NCI-H1694 treated with DMSO at 0.1 percent for 48 hours (cell line): ENCODE measurements around the gene RMDN3.

Experiments
- DNase-seq: peaks from one replicate; lab custom pipeline; 2025; lab: John Stamatoyannopoulos, UW

Gene RMDN3

GRCh38 chr15:40772014-40772413, 17.0 kb upstream of the RMDN3 start:
- no peak for DNase-seq

- DNase-seq: no peak
Observed at GRCh38 chr15:40771242-40771641, 16.2 kb upstream of the RMDN3 start.

DNA sequence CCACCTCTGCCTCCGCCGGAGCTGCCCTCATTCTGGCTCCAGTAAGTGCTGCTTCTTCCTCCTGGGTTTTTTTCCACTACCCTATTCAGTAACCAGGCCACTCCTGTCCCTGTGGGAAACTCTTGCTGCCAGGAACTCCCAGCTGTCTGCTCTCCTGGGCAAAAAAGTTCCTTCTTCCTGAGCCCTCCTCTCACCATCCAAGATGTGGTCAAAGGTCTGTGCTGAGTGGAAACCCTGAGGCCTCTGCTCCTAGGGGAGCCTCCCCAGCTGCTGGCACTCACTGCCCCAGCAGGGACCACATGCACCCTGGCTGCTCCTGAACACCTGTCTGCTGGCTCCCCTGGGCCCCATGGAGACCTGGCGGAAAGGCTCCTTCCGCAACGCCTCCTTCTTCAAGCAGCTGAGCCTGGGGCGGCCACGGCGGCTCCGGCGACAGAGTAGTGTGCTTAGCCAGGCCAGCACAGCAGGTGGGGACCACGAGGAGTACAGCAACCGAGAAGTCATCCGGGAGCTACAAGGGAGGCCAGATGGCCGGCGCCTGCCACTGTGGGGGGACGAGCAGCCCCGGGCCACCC, 15.2 kb upstream of the RMDN3 start:
- DNase-seq: no peak

GRCh38 chr15:40769274-40770146, 14.5 kb upstream of the RMDN3 start, which contains the start of gene C15orf62:
TSS of gene C15orf62 (plus strand) at chr15:40769980. CDS start at chr15:40770496, 516 bp downstream.
- DNase-seq: peak; percentile 11

- no peak for DNase-seq
Observed at GRCh38 chr15:40768521-40769273, 13.6 kb upstream of the RMDN3 start.

GRCh38 chr15:40767838-40768500, 12.9 kb upstream of the RMDN3 start:
- DNase-seq: no peak

DNA sequence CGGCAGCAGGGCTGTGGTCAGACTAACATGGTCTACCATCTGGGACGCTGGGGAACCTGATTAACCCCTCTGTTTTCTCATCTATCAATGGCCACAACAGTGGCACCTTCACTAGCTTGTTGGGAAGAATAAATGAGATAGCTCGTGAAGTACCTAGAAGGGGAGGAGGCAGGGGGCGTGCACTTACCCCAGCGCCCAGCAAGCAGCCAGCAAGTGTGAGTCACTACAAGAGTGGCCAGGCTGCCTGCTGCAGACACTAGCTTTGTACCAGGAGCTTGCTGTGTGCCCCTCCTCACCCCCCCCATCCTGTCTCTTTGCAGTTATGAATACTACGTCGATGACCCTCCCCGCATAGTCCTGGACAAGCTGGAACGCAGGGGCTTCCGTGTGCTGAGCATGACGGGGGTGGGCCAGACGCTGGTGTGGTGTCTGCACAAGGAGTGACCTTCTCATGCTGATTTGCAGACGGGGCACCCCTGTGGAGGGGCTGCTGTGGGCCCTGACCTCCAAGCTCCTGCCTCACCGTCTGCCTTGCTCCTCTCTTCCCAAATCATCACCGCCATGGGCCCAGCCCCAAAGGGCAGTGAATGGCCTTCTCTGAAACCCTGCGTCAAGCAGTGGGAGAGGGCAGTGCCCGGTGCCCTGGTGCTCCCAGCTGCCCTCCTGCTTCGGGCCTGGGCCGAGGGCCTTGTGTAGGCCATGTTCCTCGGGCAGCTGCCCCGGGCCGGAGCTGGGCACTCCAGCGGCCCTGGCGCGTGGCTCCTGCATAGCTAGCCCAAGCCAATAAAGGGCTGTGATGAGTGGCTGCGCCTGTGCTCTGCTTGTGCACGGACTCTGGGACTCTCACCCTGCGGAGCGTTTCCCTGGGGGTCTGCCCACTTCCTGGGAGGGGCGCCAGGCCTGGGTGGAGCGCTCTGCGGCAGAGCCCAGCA, 12.1 kb upstream of the RMDN3 start:
- no peak for DNase-seq

GRCh38 chr15:40766194-40766815, 11.3 kb upstream of the RMDN3 start:
- no peak for DNase-seq

- no peak for DNase-seq
Observed at GRCh38 chr15:40764629-40765103, 9.6 kb upstream of the RMDN3 start.

- DNase-seq: no peak
Observed at GRCh38 chr15:40763801-40764628, 9.0 kb upstream of the RMDN3 start, which contains the start of gene GCHFR. TSS of gene GCHFR (plus strand) at chr15:40764068. CDS start at chr15:40764181, 113 bp downstream.

DNA sequence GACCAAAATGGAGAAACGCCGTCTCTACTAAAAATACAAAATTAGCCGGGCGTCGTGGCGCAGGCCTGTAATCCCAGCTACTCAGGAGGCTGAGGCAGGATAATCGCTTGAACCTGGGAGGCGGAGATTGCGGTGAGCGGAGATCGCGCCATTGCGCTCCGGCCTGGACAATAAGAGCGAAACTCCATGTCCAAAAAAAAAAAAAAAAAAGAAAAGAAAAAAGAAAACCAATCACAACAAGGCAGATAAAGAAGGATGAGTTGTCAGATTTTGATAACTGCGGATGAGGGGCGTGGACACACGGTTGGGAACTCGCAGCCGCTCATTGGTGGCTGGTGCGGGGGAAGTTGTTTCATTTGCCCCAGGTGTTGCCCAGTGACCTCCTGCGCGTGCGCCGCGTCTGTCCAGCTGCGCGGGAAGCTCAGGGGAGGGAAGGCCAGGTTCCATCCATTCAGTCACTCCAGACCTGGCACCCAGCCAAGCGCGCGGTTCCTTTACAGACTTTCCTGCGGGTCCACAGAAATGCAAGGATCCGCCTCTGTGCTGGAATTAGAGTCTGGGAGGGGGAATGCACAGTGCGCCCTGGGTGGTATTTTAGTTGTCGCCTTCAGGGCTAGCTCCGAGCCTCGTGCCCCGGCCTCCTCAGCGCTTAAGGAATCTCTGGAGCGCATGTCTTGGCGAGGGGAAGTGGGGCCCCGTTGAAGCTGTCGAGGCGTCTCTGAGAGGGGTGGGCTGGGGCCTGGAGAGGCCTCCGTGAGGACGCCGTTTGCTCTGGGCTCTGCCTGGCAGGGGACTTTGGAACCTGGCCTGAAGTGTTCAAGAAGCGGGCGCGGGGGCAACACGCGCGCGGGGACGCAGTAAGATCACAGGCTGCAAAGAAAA, 8.1 kb upstream of the RMDN3 start:
- no peak for DNase-seq

GRCh38 chr15:40759961-40760360, 4.9 kb upstream of the RMDN3 start:
- no peak for DNase-seq

DNA sequence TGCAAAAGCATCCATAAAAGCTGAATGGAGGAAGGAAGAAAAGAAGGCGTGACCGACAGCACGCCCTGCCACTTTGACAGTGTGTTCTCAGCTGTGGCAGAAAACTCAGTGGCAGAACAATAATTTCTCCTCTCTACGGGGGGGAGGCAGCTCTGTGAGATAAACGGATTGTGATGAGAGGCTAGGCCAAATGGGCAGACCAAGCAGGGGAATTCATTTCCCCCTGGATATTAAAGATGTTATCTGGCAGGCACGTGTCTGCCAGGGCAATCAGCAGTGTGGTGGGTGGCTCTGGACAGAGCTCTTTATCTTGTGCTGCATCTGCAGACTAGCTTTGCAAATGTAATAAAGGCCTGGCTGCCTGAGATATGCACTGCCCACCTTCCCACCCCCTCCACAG, 1.9 kb upstream of the RMDN3 start:
- no peak for DNase-seq

GRCh38 chr15:40755812-40756208, 756 bp upstream of the RMDN3 start:
- DNase-seq: no peak

DNA sequence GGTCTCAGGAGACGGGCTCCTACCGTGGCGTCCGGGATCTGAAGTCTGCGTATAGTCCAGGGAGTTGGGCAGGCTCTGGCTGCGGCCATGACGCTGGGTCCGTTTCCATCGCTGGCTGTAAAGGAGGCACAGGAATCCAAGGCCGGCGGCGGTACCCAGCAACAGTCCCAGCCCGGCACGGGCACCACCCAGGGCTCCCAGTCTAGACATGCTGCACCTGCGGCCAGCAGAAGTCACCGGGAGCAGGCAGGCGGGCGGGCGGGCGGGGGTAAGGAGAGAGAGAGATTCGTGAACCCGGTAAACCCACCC, 526 bp downstream of the RMDN3 start:
- DNase-seq: no peak

DNA sequence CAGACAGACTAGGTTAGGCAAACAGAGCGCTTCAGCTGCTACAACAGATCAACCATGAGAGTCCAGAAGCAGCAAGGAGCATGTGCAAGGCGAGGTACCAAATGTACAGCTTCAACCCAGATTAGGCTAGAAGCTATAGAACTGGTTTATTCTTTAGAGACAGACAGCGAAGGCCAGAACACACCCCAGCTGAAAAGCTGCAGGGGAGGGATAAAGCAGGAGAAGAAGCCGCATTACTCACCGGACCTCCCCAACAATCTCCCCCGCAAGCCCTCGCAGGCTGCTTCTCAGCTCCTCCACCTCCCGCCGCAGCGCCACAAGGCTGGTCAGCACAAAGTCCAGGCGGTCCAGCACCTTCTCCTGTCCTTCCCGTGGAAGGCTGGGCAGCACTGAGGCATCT, 3.3 kb downstream of the RMDN3 start:
- DNase-seq: no peak

DNA sequence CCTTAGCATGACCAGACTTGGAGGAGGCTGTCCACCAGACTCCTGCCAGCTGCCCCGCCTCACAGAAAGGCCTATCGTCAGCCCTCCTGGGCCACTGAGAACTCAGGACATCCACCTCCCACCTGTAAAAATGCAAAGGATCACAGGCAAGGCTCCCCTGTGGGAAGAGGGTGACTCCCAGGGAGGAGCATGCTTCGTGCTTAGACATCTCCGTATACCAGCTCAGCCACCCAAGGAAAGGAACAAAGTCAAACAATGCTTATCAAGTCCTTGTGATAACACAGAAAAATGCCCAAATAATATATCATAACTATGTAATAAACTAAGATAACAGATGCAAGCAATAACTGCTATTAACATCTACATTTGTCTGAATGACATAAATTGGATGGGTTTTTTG, 4.2 kb downstream of the RMDN3 start:
- DNase-seq: no peak

DNA sequence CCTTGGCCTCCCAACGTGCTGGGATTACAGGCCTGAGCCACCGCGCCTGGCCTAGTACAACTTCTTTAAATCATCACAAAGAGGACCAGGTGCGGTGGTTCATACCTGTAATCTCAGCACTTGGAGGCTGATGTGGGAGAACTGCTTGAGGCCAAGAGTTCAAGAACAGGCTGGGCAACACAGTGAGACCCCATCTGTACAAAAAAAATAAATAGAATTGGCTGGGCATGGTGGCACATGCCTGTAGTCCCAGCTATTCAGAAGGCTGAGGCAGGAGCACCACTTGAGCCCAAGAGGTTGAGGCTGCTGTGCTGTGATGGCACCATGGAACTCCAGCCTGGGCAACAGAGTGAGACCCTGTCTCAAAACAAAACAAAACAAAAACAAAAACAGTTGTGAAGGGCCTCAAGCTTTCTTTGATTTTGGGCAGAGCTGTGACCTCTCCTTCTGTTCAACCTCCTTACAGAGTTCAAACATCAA, 5.9 kb downstream of the RMDN3 start:
- no peak for DNase-seq
